HG03095 (cell line): Measurements from ENCODE around the gene WARS2.

ENCODE experiments used
- ATAC-seq: cut with Tn5 transposase; IDR thresholded peaks from one replicate; pipeline ENCODE4 v1.9.1; 2021; ENCODE audit warnings: moderate library complexity; ENCODE audit not compliant: unreplicated experiment

The WARS2 gene

GRCh38 chr1:119001181-119002027 is 139.0 kb downstream of the WARS2 start:
- ATAC-seq, result no peak

GRCh38 chr1:119000371-119001180 is 139.9 kb downstream of the WARS2 start:
- no peak for ATAC-seq

- ATAC-seq, result no peak
These were observed 140.9 kb downstream of the WARS2 start for GRCh38 chr1:118999348-119000071.

- no peak for ATAC-seq
These were observed 142.3 kb downstream of the WARS2 start for GRCh38 chr1:118998171-118998570.

GRCh38 chr1:118997225-118997624 is 143.2 kb downstream of the WARS2 start:
- ATAC-seq, result no peak

- ATAC-seq, result no peak
These were observed 145.0 kb downstream of the WARS2 start for GRCh38 chr1:118995312-118996016.

GRCh38 chr1:118993700-118994026 is 146.8 kb downstream of the WARS2 start:
- ATAC-seq, result no peak

- ATAC-seq, result no peak
These were observed 147.4 kb downstream of the WARS2 start for GRCh38 chr1:118992868-118993699.

GRCh38 chr1:118992237-118992825 is 148.1 kb downstream of the WARS2 start:
- no peak for ATAC-seq

- no peak for ATAC-seq
These were observed 149.0 kb downstream of the WARS2 start for GRCh38 chr1:118991448-118991847.

GRCh38 chr1:118990513-118991152 is 149.8 kb downstream of the WARS2 start:
- ATAC-seq, result no peak

- no peak for ATAC-seq
These were observed 150.5 kb downstream of the WARS2 start for GRCh38 chr1:118989878-118990378.

GRCh38 chr1:118989006-118989815 is 151.2 kb downstream of the WARS2 start:
- no peak for ATAC-seq

- ATAC-seq, result no peak
These were observed 152.1 kb downstream of the WARS2 start, which contains the start of gene TBX15 for GRCh38 chr1:118988186-118989005. TBX15 (minus strand) TSS chr1:118988343; CDS start chr1:118987795, 548 bp downstream.

GRCh38 chr1:118987468-118988185 is 152.8 kb downstream of the WARS2 start:
- ATAC-seq, result no peak
